ENCODE data around the gene DBI. TPM values are rescaled to one million over a fixed set of nuclear protein-coding genes. Genes with fewer than 3 reads are reported as not detected.

Gene DBI
- polyA plus RNA-seq, 2 of the 4 experiments (the other 2 are of a cell fraction): 339 to 823 TPM

GRCh38 chr2:119341684-119342083 lies 25.1 kb upstream of the DBI start:
- Histone ChIP-seq H3K4me3 (no peak overlapping the region), H3K4me1 (no peaks in the 10 kb centered on the region), H3K9me3 (no peaks in the 10 kb centered on the region), H3K27ac (no peak overlapping the region), H3K4me2 (no peak overlapping the region)
- ChIA-PET CTCF (no interaction called here), POLR2A (no interaction called here)
- no peak for DNase-seq (ENCODE audit: low read depth in 1 of 2, low spot score in 1 of 2)
- FAIRE-seq: no peak
- ATAC-seq: no peak
- TF ChIP-seq NR3C1 (IDR thresholded peaks at IDR 0.05) (no peak), E2F6 (IDR thresholded peaks at IDR 0.05; ENCODE audit: borderline replicate concordance, low read depth) (no peak), REST (IDR thresholded peaks at IDR 0.05) (no peak), SMC3 (IDR thresholded peaks at IDR 0.05) (no peak), ESRRA (IDR thresholded peaks at IDR 0.05; ENCODE audit: borderline replicate concordance, low read length) (no peak), FOXS1 (CRISPR knock-in tag; IDR thresholded peaks at IDR 0.05) (no peak), CHD2 (IDR thresholded peaks at IDR 0.05; ENCODE audit: low read length, partially characterized antibody) (no peak), ZNF302 (CRISPR knock-in tag; IDR thresholded peaks at IDR 0.05) (no peak), EHMT2 (IDR thresholded peaks at IDR 0.05; ENCODE audit: low read depth) (no peak), ZFP36 (IDR thresholded peaks at IDR 0.05; ENCODE audit: borderline replicate concordance, partially characterized antibody) (no peak), CHD4 (IDR thresholded peaks at IDR 0.05; ENCODE audit: borderline replicate concordance) (no peak), EHF (CRISPR knock-in tag; IDR thresholded peaks at IDR 0.05) (no peak), RNF2 (IDR thresholded peaks at IDR 0.05; ENCODE audit: borderline replicate concordance, low read depth) (no peak), RAD21 (conservative IDR thresholded peaks at IDR 0.05 in 1 of 2, IDR thresholded peaks at IDR 0.05 in 1 of 2) (no peak), SREBF2 (IDR thresholded peaks at IDR 0.05) (no peak), NPAS2 (CRISPR knock-in tag; IDR thresholded peaks at IDR 0.05; ENCODE audit: borderline replicate concordance) (no peak), BCL3 (IDR thresholded peaks at IDR 0.05) (no peak)
- WGBS (ENCODE audit: missing lambda C conversion rate): 80% methylated on average over 2 of the region's 2 CpGs

- H3K4me3 ChIP-seq: no peak overlapping the region
- DNase-seq (ENCODE audit: low read depth in 1 of 2, low spot score in 1 of 2) (no peak), FAIRE-seq (no peak), ATAC-seq (no peak)
- ChIA-PET CTCF (interaction anchor here (0.9 kb wide), 1 partner anchor 9 kb away, joined by 3 read pairs; no protein-coding TSS in a partner anchor), POLR2A (no interaction called here)
- TF ChIP-seq ATOH8 (CRISPR knock-in tag; IDR thresholded peaks at IDR 0.05; ENCODE audit: low read depth): no peak
- no peak for TF ChIP-seq CHD2 (IDR thresholded peaks at IDR 0.05; ENCODE audit: low read length, partially characterized antibody)
- TF ChIP-seq ZC3H11A (IDR thresholded peaks at IDR 0.05): no peak
- no peak for TF ChIP-seq HEYL (CRISPR knock-in tag; IDR thresholded peaks at IDR 0.05)
- no peak for TF ChIP-seq PHF8 (IDR thresholded peaks at IDR 0.05; ENCODE audit: borderline replicate concordance, low read depth)
- TF ChIP-seq NPAS2 (CRISPR knock-in tag; IDR thresholded peaks at IDR 0.05; ENCODE audit: borderline replicate concordance): no peak
- TF ChIP-seq RFX5 (IDR thresholded peaks at IDR 0.05): no peak
- no peak for TF ChIP-seq ZSCAN20 (CRISPR knock-in tag; IDR thresholded peaks at IDR 0.05)
- no peak for TF ChIP-seq POLR2A (IDR thresholded peaks at IDR 0.05; ENCODE audit: low read length)
- TF ChIP-seq ESRRA (IDR thresholded peaks at IDR 0.05; ENCODE audit: borderline replicate concordance, low read length): no peak
- no peak for TF ChIP-seq NFE2L2 (conservative IDR thresholded peaks at IDR 0.05; ENCODE audit: low read length)
- TF ChIP-seq POLR2AphosphoS2 (conservative IDR thresholded peaks at IDR 0.05; ENCODE audit: low read length): no peak
- TF ChIP-seq BCL3 (IDR thresholded peaks at IDR 0.05): no peak
- TF ChIP-seq JUN (IDR thresholded peaks at IDR 0.05): no peak
- TF ChIP-seq RARB (CRISPR knock-in tag; IDR thresholded peaks at IDR 0.05): no peak
- TF ChIP-seq EHMT2 (IDR thresholded peaks at IDR 0.05; ENCODE audit: low read depth): no peak
- TF ChIP-seq TFCP2L1 (CRISPR knock-in tag; IDR thresholded peaks at IDR 0.05): no peak
- no peak for TF ChIP-seq CHD4 (IDR thresholded peaks at IDR 0.05; ENCODE audit: borderline replicate concordance)
- no peak for TF ChIP-seq JUNB (IDR thresholded peaks at IDR 0.05)
- no peak for TF ChIP-seq HOXB13 (CRISPR knock-in tag; IDR thresholded peaks at IDR 0.05; ENCODE audit: low read depth)
- no peaks in the 10 kb centered on the region for H3K9me3 ChIP-seq
- no peak overlapping the region for H3K27ac ChIP-seq
- no peak overlapping the region for H3K4me2 ChIP-seq
- no peaks in the 10 kb centered on the region for H3K4me1 ChIP-seq
- WGBS (ENCODE audit: missing lambda C conversion rate): 81% methylated on average over 6 of the region's 6 CpGs
Measured at GRCh38 chr2:119349289-119349688, 17.5 kb upstream of the DBI start.
